DND-41 (cell line): ENCODE measurements around the gene CPED1.

Experiments
- ATAC-seq: fragments of 200-7000 bp; cut with Tn5 transposase; 3 replicates; pipeline ENCODE4 v1.9.1; 2021; ENCODE audit warnings: low read depth; ENCODE audit not compliant: insufficient read depth
- DNase-seq: peaks from one replicate; pipeline ENCODE4 v3.0.0-alpha.2; 2020
- H2AFZ ChIP-seq: 2 replicates; pipeline ENCODE4 v1.6.0; 2012; ENCODE audit warnings: low read depth, low read length
- H3K27ac ChIP-seq: 2 replicates; pipeline ENCODE4 v1.5.1; 2012; ENCODE audit warnings: low read length, inconsistent platforms
- H3K27me3 ChIP-seq: fragments of 200-600 bp; sonication (generic); 2 replicates; pipeline ENCODE4 v1.6.0; 2012; ENCODE audit warnings: low read length, mild to moderate bottlenecking, inconsistent platforms; ENCODE audit not compliant: insufficient read depth, poor library complexity
- H3K36me3 ChIP-seq: 2 replicates; pipeline ENCODE4 v1.5.1; 2012; ENCODE audit warnings: low read length, inconsistent platforms; ENCODE audit not compliant: insufficient read depth
- H3K4me1 ChIP-seq: 2 replicates; pipeline ENCODE4 v1.5.1; 2012; ENCODE audit warnings: mild to moderate bottlenecking, low read length; ENCODE audit not compliant: insufficient read depth
- H3K4me2 ChIP-seq: 2 replicates; pipeline ENCODE4 v1.6.0; 2012; ENCODE audit warnings: mild to moderate bottlenecking, moderate library complexity, low read length, inconsistent platforms; ENCODE audit not compliant: insufficient read depth
- H3K4me3 ChIP-seq, 2 experiments: fragments of 200-600 bp in 1 of 2; shearing (Covaris generic) in 1 of 2; 2 replicates each; pipeline ENCODE4 v1.5.1; 2012 to 2016; ENCODE audit warnings: inconsistent platforms in 2 of 2, low read length in 2 of 2, mild to moderate bottlenecking in 2 of 2, low read depth in 1 of 2, moderate library complexity in 1 of 2
- H3K79me2 ChIP-seq: 2 replicates; pipeline ENCODE4 v1.6.0; 2012; ENCODE audit warnings: low read length, inconsistent platforms; ENCODE audit not compliant: insufficient read depth
- H3K9ac ChIP-seq: 2 replicates; pipeline ENCODE4 v1.6.0; 2012; ENCODE audit warnings: low read depth, mild to moderate bottlenecking, inconsistent platforms, low read length, moderate library complexity
- H3K9me3 ChIP-seq: 2 replicates; pipeline ENCODE4 v1.5.1; 2012; ENCODE audit warnings: low read length, moderate library complexity, mild to moderate bottlenecking, inconsistent platforms; ENCODE audit not compliant: insufficient read depth, severe bottlenecking
- H4K20me1 ChIP-seq: 2 replicates; pipeline ENCODE4 v1.6.0; 2012; ENCODE audit warnings: low read length; ENCODE audit not compliant: insufficient read depth
- EZH2 ChIP-seq: IDR thresholded peaks from 3 replicates; pipeline ENCODE4 v1.6.1; 2012; ENCODE audit warnings: borderline replicate concordance, low read depth, mild to moderate bottlenecking, moderate library complexity, low read length, inconsistent platforms; ENCODE audit not compliant: severe bottlenecking
- TF ChIP-seq, protein P1 (sequence below): IDR thresholded peaks from 2 replicates; pipeline ENCODE4 v1.5.1; 2012; ENCODE audit warnings: borderline replicate concordance, low read length, moderate library complexity, mild to moderate bottlenecking; ENCODE audit not compliant: poor library complexity, severe bottlenecking; ENCODE audit errors: extremely low read depth

CPED1 gene

DNA sequence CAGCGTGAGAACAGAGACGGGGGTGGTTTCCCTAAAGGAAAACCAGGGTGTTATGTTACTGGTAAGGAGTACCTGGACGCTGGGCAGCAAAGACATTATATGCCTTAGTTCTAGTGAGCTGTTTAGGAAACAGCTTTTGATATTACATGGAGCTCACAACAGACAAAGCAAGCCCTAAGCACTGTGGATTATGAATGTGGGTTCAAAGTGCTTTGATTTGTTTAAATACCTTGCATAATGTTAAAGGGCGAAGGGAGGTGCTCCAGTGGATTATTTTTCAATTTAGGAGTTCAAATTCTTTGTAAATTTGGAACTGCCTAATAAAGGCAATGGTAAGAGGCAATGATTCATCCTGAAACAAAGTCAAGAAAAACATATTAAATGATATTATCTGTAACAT is 354.1 kb downstream of the CPED1 start:
- Histone ChIP-seq H3K4me1 (no peaks in the 10 kb centered on the region), H2AFZ (no peak overlapping the region), H3K4me3 (no peak overlapping the region), H3K79me2 (no peaks in the 10 kb centered on the region), H3K27ac (no peak overlapping the region), H3K9me3 (no peaks in the 10 kb centered on the region), H3K27me3 (no peaks in the 10 kb centered on the region), H3K4me2 (no peak overlapping the region), H3K9ac (no peak overlapping the region), H3K36me3 (peaks cover 20% of the 10 kb centered on the region), H4K20me1 (no peaks in the 10 kb centered on the region)
- ATAC-seq (no peak), DNase-seq (no peak)
- TF ChIP-seq, protein P1, sequence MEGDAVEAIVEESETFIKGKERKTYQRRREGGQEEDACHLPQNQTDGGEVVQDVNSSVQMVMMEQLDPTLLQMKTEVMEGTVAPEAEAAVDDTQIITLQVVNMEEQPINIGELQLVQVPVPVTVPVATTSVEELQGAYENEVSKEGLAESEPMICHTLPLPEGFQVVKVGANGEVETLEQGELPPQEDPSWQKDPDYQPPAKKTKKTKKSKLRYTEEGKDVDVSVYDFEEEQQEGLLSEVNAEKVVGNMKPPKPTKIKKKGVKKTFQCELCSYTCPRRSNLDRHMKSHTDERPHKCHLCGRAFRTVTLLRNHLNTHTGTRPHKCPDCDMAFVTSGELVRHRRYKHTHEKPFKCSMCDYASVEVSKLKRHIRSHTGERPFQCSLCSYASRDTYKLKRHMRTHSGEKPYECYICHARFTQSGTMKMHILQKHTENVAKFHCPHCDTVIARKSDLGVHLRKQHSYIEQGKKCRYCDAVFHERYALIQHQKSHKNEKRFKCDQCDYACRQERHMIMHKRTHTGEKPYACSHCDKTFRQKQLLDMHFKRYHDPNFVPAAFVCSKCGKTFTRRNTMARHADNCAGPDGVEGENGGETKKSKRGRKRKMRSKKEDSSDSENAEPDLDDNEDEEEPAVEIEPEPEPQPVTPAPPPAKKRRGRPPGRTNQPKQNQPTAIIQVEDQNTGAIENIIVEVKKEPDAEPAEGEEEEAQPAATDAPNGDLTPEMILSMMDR = no peak
- no peak for TF ChIP-seq EZH2

GRCh38 chr7:121343302-121343701 is 354.8 kb downstream of the CPED1 start:
- H3K9ac ChIP-seq = no peak overlapping the region
- no peak overlapping the region for H3K27ac ChIP-seq
- H3K27me3 ChIP-seq = no peaks in the 10 kb centered on the region
- no peak overlapping the region for H3K4me3 ChIP-seq
- no peaks in the 10 kb centered on the region for H3K79me2 ChIP-seq
- H3K36me3 ChIP-seq = peaks cover 20% of the 10 kb centered on the region
- no peaks in the 10 kb centered on the region for H3K9me3 ChIP-seq
- no peak overlapping the region for H2AFZ ChIP-seq
- TF ChIP-seq, protein P1 = no peak
- TF ChIP-seq EZH2 = no peak
- ATAC-seq = no peak
- H4K20me1 ChIP-seq = no peaks in the 10 kb centered on the region
- H3K4me1 ChIP-seq = no peaks in the 10 kb centered on the region
- DNase-seq = no peak
- H3K4me2 ChIP-seq = no peak overlapping the region

DNA sequence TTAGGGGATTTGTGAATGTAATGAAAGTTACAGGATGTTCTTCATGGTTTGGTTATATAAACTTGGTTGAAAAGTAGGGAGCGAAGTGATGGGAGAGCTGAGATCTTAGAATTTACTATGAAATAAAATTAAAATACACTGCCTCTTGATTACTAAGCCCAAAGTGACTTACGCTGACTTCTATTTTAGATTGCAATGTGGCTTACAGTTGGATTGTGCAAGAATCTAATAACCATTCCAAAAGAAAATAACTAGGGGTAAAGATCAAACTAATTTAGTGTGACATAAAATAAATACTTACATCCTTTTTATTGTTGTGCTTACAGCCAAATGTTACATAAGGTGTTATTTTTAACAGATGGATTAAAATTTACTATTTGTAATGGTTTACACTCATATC is 355.6 kb downstream of the CPED1 start:
- ATAC-seq (no peak), DNase-seq (no peak)
- no peaks in the 10 kb centered on the region for H3K4me1 ChIP-seq

More for the DNA sequence above, 355.6 kb downstream of the CPED1 start:
- Histone ChIP-seq H3K36me3 (peaks cover 20% of the 10 kb centered on the region), H3K9me3 (no peaks in the 10 kb centered on the region), H3K4me3 (no peak overlapping the region), H3K4me2 (no peak overlapping the region), H3K27ac (no peak overlapping the region), H3K9ac (no peak overlapping the region), H4K20me1 (no peaks in the 10 kb centered on the region), H3K79me2 (no peaks in the 10 kb centered on the region), H3K27me3 (no peaks in the 10 kb centered on the region), H2AFZ (no peak overlapping the region)
- TF ChIP-seq EZH2 = no peak
- TF ChIP-seq, protein P1 = no peak
